Activated gamma-delta T cell treated with Interleukin-2 at 50 U/mL for 16 hours (primary cell): ENCODE measurements around the gene PURB.
"Not testable (repeated sequence)": the region's sequence is repeated elsewhere in the genome, so short reads cannot be mapped to it uniquely, and the experiment has no call there.

Experiments
- DNase-seq: peaks from one replicate; pipeline ENCODE4 v3.0.0-alpha.2; 2020

Gene PURB

DNA sequence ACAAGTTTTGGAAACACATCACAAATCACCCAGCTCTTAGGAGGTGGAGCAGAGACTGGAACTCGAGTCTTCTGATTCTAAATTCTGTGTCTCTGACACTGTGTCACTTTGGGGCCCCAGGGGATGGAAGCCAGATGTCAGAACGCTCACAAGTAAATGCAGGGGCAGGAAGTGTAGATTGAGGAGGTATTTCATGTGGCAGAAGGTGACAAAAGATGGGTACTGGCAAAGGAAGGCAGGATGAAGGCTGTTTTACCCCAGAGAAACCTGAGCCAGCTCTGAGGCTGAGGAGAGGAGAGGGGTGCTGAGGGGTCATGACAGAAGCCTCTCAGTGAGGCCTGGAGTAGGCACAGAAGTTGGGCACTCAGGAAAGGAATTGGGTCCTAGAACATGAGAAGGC is 6.0 kb upstream of the PURB start:
- DNase-seq = peak; percentile 59

DNA sequence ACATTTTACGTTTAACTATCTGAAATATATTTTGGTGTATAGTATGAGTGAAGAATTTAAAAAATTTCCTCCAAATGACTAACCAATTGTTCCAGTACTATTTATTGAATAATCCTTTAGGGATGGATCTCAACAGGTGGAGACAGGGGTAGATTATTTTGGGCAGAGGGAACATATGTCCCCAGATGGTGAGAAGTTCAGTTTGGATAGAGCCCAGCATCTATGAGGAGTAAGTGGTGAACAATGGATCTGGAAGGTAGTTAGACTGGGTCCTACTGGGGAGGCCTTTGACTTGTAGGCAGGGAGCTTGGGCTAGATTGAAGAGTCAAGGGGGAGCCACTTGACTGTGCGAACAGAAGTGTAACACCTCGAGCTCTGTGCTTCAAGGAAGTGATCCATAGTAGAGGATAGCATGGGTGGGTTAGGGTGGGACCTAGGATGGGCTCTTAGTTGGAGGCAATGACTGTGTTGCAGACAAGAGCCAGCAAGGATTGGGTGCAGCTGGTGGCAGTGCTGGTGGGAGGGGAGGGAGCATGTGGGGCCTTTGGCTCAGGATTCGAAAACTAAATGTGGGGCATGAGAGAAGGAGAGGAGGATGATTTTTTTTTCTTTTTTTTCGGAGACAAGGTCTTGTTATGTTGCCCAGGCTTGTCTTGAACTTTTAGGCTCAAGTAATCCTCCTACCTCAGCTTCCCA is 3.9 kb upstream of the PURB start:
- no peak for DNase-seq

- DNase-seq = no peak
Observed at GRCh38 chr7:44887293-44887692, 2.0 kb upstream of the PURB start.

- peak; percentile 44 for DNase-seq
Observed at GRCh38 chr7:44884621-44885393, 523 bp downstream of the PURB start.

DNA sequence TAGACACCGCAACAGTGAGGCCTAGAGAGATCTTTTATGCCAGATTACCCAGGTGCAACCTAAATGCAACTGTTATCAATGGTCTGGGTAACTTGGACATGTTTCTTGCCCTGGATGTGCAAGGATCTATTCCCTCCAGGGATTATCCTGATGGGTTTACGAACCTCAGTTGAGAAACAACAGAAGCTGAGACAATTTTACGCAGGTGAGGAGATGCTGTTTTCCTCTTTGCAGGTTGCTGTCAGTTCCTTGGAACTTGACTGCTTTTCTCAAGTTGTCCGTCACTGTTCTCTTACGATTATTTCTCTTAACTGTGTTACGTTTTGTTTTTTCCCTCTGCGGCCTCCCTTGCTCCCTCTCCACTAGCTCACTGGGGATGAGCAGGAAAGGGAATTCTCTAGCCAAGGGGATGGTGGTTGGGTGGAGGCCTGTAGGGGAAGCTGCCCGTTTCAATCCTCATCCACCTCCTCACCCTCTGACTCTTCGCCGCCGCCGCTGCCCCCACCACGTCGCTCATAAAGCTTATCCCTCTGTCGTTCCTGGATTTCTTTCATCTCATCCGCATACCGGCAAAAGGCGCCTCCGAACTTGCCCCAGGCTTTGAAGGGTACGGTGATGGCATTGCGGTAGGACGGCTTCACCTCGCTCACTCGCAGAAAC is 1.2 kb downstream of the PURB start:
- DNase-seq = no peak

DNA sequence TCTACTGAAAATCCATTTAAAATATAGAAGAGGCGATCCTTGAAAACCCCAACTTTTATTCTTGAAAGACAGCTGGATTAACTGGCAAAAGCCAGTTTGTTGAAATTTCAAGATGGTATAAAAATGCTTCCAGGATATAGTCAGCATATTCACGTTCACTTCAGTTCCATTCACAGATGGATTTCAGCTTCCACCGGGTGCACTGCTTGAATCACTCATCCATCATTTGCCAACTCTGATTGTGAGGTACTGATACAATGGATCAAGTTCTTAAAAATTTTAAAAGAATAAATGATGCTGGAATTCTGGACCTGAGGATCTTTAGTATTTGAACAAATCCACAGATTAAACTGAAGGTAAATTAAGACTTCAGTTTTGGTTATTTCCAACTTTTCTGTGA is 2.4 kb downstream of the PURB start:
- no peak for DNase-seq

DNA sequence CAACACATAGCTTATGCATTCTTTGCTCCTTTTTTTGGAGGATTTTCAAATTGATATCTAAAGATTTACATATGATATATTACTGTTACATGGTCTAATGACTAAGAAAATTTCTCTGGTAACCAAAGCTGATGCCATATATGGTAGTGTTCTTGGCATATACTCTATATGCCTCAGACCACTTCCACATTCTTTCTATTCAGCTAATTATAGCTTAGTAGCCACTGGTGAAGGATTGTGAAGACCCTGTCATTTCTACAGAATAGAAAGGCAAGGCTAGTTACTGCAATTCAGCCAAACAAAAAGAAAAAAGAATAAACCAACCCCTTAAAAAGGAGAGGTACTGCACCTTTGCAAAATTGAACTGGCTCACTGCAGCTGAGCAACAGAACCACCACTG is 3.7 kb downstream of the PURB start:
- no peak for DNase-seq

GRCh38 chr7:44881066-44881600 is 4.2 kb downstream of the PURB start:
- DNase-seq = no peak

GRCh38 chr7:44880317-44881018 is 4.9 kb downstream of the PURB start:
- DNase-seq = no peak

GRCh38 chr7:44876393-44876792 is 8.9 kb downstream of the PURB start:
- DNase-seq = no peak

- DNase-seq = no peak
Observed at GRCh38 chr7:44875241-44875640, 10.1 kb downstream of the PURB start.

- DNase-seq = no peak
Observed at GRCh38 chr7:44872787-44873186, 12.5 kb downstream of the PURB start.

- not testable (repeated sequence) for DNase-seq
Observed at GRCh38 chr7:44871918-44872317, 13.4 kb downstream of the PURB start.

GRCh38 chr7:44870780-44871179 is 14.6 kb downstream of the PURB start:
- not testable (repeated sequence) for DNase-seq

DNA sequence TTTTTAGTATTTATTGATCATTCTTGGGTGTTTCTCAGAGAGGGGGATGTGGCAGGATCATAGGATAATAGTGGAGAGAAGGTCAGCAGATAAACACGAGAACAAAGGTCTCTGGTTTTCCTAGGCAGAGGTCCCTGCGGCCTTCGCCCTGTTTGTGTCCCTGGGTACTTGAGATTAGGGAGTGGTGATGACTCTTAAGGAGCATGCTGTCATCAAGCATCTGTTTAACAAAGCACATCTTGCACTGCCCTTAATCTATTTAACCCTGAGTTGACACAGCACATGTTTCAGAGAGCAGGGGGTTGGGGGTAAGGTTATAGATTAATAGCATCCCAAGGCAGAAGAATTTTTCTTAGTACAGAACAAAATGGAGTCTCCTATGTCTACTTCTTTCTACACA is 15.0 kb downstream of the PURB start:
- not testable (repeated sequence) for DNase-seq

DNA sequence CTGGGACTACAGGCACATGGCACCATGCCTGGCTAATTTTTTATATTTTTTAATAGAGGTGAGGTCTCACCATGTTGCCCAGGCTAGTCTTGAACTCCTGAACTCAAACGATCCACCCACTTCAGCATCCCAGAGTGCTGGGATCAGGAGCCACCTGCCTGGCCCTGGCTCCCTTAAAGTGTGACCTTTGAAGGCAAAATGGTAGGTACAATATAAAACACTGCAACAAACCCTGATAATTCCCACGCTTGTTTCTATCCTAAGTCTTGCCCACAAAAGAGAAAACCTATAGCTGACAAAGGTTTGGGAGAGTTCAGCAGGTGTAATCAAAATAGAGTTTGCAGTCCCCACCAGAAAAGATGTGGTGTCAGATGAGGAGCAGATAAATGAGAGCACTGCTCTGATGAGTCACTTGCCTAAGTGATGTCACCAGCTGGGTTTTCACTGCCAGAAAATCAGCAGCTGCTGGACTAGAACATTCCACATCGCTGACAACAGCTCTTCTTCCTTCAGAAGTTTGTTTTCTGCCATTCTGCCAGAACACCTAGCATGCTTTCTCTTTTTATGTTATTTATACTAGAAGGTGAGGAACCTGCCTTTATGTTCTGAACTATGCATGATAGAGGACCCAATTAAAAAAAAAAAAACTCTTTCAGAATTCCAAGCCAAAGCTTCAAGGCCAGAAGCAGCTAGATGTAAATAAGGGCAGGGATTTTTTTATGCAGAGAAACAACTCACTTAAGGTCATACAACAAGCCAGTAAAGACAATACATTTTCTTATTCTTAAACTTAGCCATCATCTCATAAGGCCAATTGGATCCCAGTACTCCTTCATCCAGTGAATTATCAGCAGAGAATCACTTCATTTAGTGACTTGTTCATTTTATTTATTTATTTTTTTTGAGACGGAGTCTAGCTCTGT is 18.0 kb downstream of the PURB start:
- DNase-seq = no peak

- not testable (repeated sequence) for DNase-seq
Observed at GRCh38 chr7:44861949-44862348, 23.4 kb downstream of the PURB start.

GRCh38 chr7:44858161-44858560 is 27.2 kb downstream of the PURB start:
- DNase-seq = no peak

- DNase-seq = no peak
Observed at GRCh38 chr7:44854644-44855364, 30.5 kb downstream of the PURB start.

- no peak for DNase-seq
Observed at GRCh38 chr7:44853391-44853790, 31.9 kb downstream of the PURB start.

GRCh38 chr7:44852590-44852989 is 32.7 kb downstream of the PURB start:
- DNase-seq = no peak
